ENCODE data around the gene ATRIP. TPM values are rescaled to one million over a fixed set of nuclear protein-coding genes. Genes with fewer than 3 reads are reported as not detected.

Gene ATRIP
- total and polyA plus RNA-seq, 2 of the 8 experiments (the other 6 are each of a cell fraction or from before 2014, with no cell fraction given): 18.5 to 20.2 TPM

- FAIRE-seq (peak; percentile 98), DNase-seq (ENCODE audit: low read depth in 1 of 2, low spot score in 2 of 2) (peak; percentile 81 to 98)
- H3K27ac ChIP-seq (ENCODE audit: low read depth, low read length): peak overlapping the region; percentile 70
- TF ChIP-seq KDM5A (IDR thresholded peaks at IDR 0.05; ENCODE audit: low read length) (no peak), E2F6 (IDR thresholded peaks at IDR 0.05) (no peak), EZH2 (IDR thresholded peaks at IDR 0.05; ENCODE audit: low read depth, low read length, severe bottlenecking) (no peak), GABPA (IDR thresholded peaks at IDR 0.05; ENCODE audit: borderline replicate concordance, insufficient read depth, low read length) (no peak), ASH2L (IDR thresholded peaks at IDR 0.05; ENCODE audit: low read length) (no peak)
Measured at GRCh38 chr3:48474619-48475018, 28.1 kb downstream of the ATRIP start.

More at GRCh38 chr3:48474619-48475018, 28.1 kb downstream of the ATRIP start:
- Histone ChIP-seq H3K9me3 (ENCODE audit: insufficient read depth in 2 of 2, low read depth in 1 of 2, low read length in 1 of 2) (no peaks in the 10 kb centered on the region), H2AFZ (ENCODE audit: low read length) (no peak overlapping the region), H3K27me3 (replicated peaks in 1 of 4; ENCODE audit: control insufficient read depth in 3 of 4, extremely low read depth in 1 of 4, insufficient read depth in 3 of 4, low read length in 3 of 4) (no peaks in the 10 kb centered on the region), H4K8ac (ENCODE audit: extremely low read depth, insufficient read depth, low read length) (no peak overlapping the region), H2BK5ac (ENCODE audit: low read depth, low read length) (peak overlapping the region; percentile 92), H3K36me3 (ENCODE audit: control insufficient read depth in 2 of 4, insufficient read depth in 4 of 4, low read length in 3 of 4) (0 out of 8 replicates have a peak, but pooled peaks cover 0 to 6% (median 0%) of the 10 kb centered on the region in 4 experiments), H3K4ac (replicated peaks; ENCODE audit: insufficient read length, low read depth, low read length) (peak overlapping the region; percentile 91), H2AK5ac (ENCODE audit: low read depth, low read length) (no peak overlapping the region), H3K56ac (replicated peaks; ENCODE audit: insufficient read length, low read depth, low read length) (peak overlapping the region; percentile 79), H3K79me2 (ENCODE audit: control insufficient read depth in 1 of 2, insufficient read depth in 2 of 2, low read length in 2 of 2) (peaks cover 0 to 20% of the 10 kb centered on the region in 2 experiments; a peak in 2 of 4 replicates), H2BK15ac (ENCODE audit: low read length) (no peak overlapping the region), H4K5ac (ENCODE audit: insufficient read length, low read depth, low read length) (peak overlapping the region; percentile 87), H4K91ac (replicated peaks; ENCODE audit: insufficient read length, low read length) (peak overlapping the region; percentile 97), H3K4me1 (replicated peaks in 1 of 4; ENCODE audit: control insufficient read depth in 3 of 4, insufficient read depth in 4 of 4, low read length in 3 of 4) (peaks cover 0 to 29% (median 16%) of the 10 kb centered on the region in 4 experiments; a peak in 6 of 7 replicates), H3K14ac (ENCODE audit: insufficient read length) (no peak overlapping the region), H2BK20ac (ENCODE audit: low read length) (peak overlapping the region; percentile 99; the same call in 1 of the 2 replicates), H2BK120ac (replicated peaks; ENCODE audit: low read depth, low read length) (peak overlapping the region; percentile 99), H3K4me3 (ENCODE audit: extremely low read depth in 1 of 4, insufficient read depth in 2 of 4, low read depth in 3 of 4, low read length in 4 of 4) (peak overlapping the region in 2 of 4 experiments; percentile 29 to 33; a peak in 4 of 8 replicates), H2BK12ac (ENCODE audit: low read depth, low read length) (peak overlapping the region; percentile 100), H3K9ac (replicated peaks in 1 of 4; ENCODE audit: extremely low read depth in 1 of 4, low read depth in 3 of 4, low read length in 3 of 4) (no peak overlapping the region; a peak in 1 of 7 replicates), H3K18ac (ENCODE audit: extremely low read depth, low read length) (peak overlapping the region; percentile 96), H4K20me1 (replicated peaks in 1 of 2; ENCODE audit: control insufficient read depth in 1 of 2, insufficient read depth in 2 of 2, low read length in 2 of 2) (peaks cover 0 to 3% of the 10 kb centered on the region in 2 experiments), H3K23ac (ENCODE audit: insufficient read length) (no peak overlapping the region), H3K23me2 (ENCODE audit: low read depth, low read length) (peaks cover 6% of the 10 kb centered on the region), H3K4me2 (ENCODE audit: insufficient read depth in 1 of 2, low read depth in 2 of 2, low read length in 2 of 2) (peak overlapping the region; percentile 56 to 57), H3K79me1 (ENCODE audit: low read depth, low read length) (peaks cover 4% of the 10 kb centered on the region; the same call in 1 of the 2 replicates)
- ChIA-PET CTCF (ENCODE audit: partially characterized antibody) (interaction anchor here (1.0 to 21.5 kb wide), 9 partner anchors 9 to 85 kb away, joined by 3 to 251 read pairs (median 7); partner anchors contain the start of gene SHISA5), POLR2A (ENCODE audit: partially characterized antibody) (interaction anchor here (0.6 to 7.6 kb wide), 22 partner anchors 9 to 234 kb away, joined by 3 to 83 read pairs (median 5); partner anchors contain the start of genes ATRIP, CCDC51, PFKFB4 and PLXNB1)
- 5% methylated on average over 4 of the region's 4 CpGs; no CpG with 5 or more reads in 1 of the 2 experiments for WGBS, 2 experiments (ENCODE audit: extremely low coverage in 1 of 2, insufficient coverage in 1 of 2, insufficient read length in 1 of 2, insufficient replicate concordance in 2 of 2, low coverage in 1 of 2, low lambda C conversion rate in 2 of 2, missing lambda C conversion rate in 1 of 2)

Measured in H1 (cell line).